Osteocyte (in vitro differentiated cells): ENCODE measurements around the gene COLQ. TPM values are rescaled to one million over a fixed set of nuclear protein-coding genes. Genes with fewer than 3 reads are reported as not detected.

Experiments used
- DNase-seq: peaks from one replicate; pipeline ENCODE4 v3.0.0; 2021; ENCODE audit warnings: mixed read lengths; ENCODE audit not compliant: unreplicated experiment; ENCODE audit errors: extremely low spot score
- H3K27ac Mint-ChIP-seq: one replicate; pipeline ENCODE4 v1.8.0; 2021; ENCODE audit warnings: mild to moderate bottlenecking, mixed read lengths; ENCODE audit not compliant: unreplicated experiment
- H3K27me3 Mint-ChIP-seq: one replicate; pipeline ENCODE4 v1.8.0; 2021; ENCODE audit warnings: mixed read lengths; ENCODE audit not compliant: unreplicated experiment
- H3K36me3 Mint-ChIP-seq: one replicate; pipeline ENCODE4 v1.8.0; 2021; ENCODE audit warnings: mixed read lengths; ENCODE audit not compliant: unreplicated experiment
- H3K4me1 Mint-ChIP-seq: one replicate; pipeline ENCODE4 v1.8.0; 2021; ENCODE audit warnings: mixed read lengths; ENCODE audit not compliant: unreplicated experiment
- H3K4me3 Mint-ChIP-seq: one replicate; pipeline ENCODE4 v1.8.0; 2021; ENCODE audit warnings: mild to moderate bottlenecking, moderate library complexity, mixed read lengths; ENCODE audit not compliant: unreplicated experiment
- H3K9me3 Mint-ChIP-seq: one replicate; pipeline ENCODE4 v1.8.0; 2021; ENCODE audit warnings: mixed read lengths; ENCODE audit not compliant: unreplicated experiment
- CTCF ChIP-seq: fragments of 200-600 bp; sonication (generic); IDR thresholded peaks from 2 replicates; pipeline ENCODE4 v1.5.0; 2021; ENCODE audit warnings: antibody characterized with exemption, mild to moderate bottlenecking, moderate library complexity
- total RNA-seq: library from RNA; stranded (reverse); gene quantifications from 2 replicates; pipeline ENCODE4 v1.2.1, GENCODE V29; 2021

COLQ gene
- total RNA-seq, 1 donor from 2014 or later = 2.6 TPM

GRCh38 chr3:15513810-15514662, 7.5 kb downstream of the COLQ start:
- DNase-seq = no peak
- Mint-ChIP-seq H3K27me3 (no peaks in the 10 kb centered on the region), H3K9me3 (no peaks in the 10 kb centered on the region), H3K4me3 (no peak overlapping the region), H3K36me3 (no peaks in the 10 kb centered on the region), H3K4me1 (peaks cover 3% of the 10 kb centered on the region), H3K27ac (no peak overlapping the region)
- no peak for TF ChIP-seq CTCF

DNA sequence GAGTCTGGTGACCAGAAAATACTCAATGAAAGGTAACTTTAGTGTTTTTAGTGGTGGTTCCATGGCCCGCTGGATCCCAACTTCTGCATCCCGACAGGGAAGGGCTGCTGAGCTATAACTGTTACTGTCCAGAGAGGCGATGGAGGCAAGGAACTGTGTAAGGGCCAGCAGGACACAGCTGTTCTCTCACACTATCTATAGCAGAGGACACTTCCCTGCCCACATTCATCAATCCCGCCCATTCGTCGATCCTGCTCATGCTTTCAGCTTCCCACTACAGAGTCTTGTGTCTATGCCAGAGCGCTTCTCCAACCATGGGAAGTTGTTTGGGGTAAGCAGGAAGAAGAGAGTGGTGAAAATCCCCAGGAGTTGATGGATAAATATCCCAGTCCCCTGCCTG, 8.4 kb downstream of the COLQ start:
- Mint-ChIP-seq H3K27ac (no peak overlapping the region), H3K4me3 (no peak overlapping the region), H3K4me1 (peaks cover 3% of the 10 kb centered on the region), H3K36me3 (no peaks in the 10 kb centered on the region), H3K9me3 (no peaks in the 10 kb centered on the region), H3K27me3 (no peaks in the 10 kb centered on the region)
- TF ChIP-seq CTCF = no peak
- no peak for DNase-seq

DNA sequence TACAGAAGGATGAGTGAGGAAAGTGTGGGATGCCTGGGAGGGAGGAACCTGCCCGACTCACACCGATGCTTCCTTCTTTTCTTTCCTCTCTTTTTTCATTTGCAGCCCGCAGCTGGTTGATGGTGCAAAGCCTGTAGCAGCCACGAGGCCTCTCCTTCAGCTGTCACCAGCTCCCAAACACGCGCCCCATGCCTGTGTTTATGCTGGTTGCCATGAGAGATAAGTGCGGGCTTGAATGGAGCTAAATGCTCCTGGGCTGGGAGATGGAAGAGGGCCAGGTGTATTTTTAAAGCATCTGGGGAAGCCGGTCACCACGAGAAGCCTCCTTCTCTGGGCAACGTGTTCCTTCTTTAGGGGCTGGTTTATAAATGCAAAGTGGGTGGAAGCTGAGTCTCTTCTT, 9.3 kb downstream of the COLQ start:
- no peak for DNase-seq
- Mint-ChIP-seq H3K36me3 (no peaks in the 10 kb centered on the region), H3K27me3 (no peaks in the 10 kb centered on the region), H3K4me1 (peaks cover 3% of the 10 kb centered on the region), H3K9me3 (no peaks in the 10 kb centered on the region), H3K27ac (no peak overlapping the region), H3K4me3 (no peak overlapping the region)
- no peak for TF ChIP-seq CTCF

DNA sequence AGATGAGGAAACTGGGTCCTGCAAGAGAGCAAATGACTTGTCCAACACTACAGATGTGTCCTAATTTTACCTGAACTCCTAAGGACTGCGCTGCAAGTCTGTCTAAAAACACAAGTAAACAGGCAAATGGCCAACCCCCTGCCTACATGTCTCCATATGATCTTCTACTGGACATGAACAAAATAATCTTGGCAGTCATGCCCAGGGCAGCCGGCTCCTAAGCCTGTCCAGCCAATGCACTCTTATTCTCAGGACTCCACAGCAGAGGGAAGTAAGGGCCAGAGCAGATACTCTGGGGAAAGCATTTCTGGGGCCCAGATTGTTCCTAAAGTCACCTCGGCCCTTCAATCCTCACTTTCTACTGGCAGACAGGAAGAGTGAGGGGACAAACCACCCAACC, 10.3 kb downstream of the COLQ start:
- Mint-ChIP-seq H3K27ac (no peak overlapping the region), H3K4me3 (no peak overlapping the region), H3K36me3 (no peaks in the 10 kb centered on the region), H3K4me1 (peaks cover 3% of the 10 kb centered on the region), H3K27me3 (no peaks in the 10 kb centered on the region), H3K9me3 (no peaks in the 10 kb centered on the region)
- DNase-seq = no peak
- no peak for TF ChIP-seq CTCF

DNA sequence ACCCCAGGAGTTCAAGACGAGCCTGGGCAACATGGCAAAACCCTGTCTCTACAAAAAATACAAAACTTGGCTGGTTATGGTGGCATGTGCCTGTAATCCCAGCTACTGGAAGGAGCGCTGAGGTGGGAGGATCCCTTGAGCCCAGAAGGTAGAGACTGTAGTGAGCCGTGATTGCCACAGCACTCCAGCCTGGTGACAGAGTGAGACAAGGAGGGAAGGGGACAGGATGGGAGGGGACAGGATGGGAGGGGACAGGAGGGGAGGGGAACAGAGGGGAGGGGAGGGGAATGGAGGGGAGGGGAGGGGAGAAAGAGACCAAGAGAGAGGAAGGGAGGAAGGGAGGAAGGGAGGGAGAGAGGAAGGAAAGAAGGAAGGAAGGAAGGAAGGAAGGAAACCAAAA, 11.0 kb downstream of the COLQ start:
- H3K4me1 Mint-ChIP-seq = peaks cover 3% of the 10 kb centered on the region

More for the DNA sequence above, 11.0 kb downstream of the COLQ start:
- DNase-seq = no peak
- no peaks in the 10 kb centered on the region for H3K9me3 Mint-ChIP-seq
- H3K27me3 Mint-ChIP-seq = no peaks in the 10 kb centered on the region
- TF ChIP-seq CTCF = no peak
- no peaks in the 10 kb centered on the region for H3K36me3 Mint-ChIP-seq
- H3K27ac Mint-ChIP-seq = no peak overlapping the region
- no peak overlapping the region for H3K4me3 Mint-ChIP-seq
